Subcutaneous abdominal adipose tissue (tissue), 5 donors: ENCODE data around the gene ARSD.
"Not testable (repeated sequence)": the region's sequence is repeated elsewhere in the genome, so short reads cannot be mapped to it uniquely, and the experiment has no call there.

Experiments
- H3K27ac ChIP-seq: one replicate; pipeline ENCODE4 v1.7.0; 2013; ENCODE audit warnings: low read depth, mild to moderate bottlenecking, inconsistent platforms, low read length, moderate library complexity
- H3K27me3 ChIP-seq, 5 donors: one replicate each; pipeline ENCODE4 v1.7.0; 2013; ENCODE audit warnings: low read length in 5 of 5, inconsistent platforms in 1 of 5; ENCODE audit not compliant: control insufficient read depth in 5 of 5, insufficient read depth in 4 of 5
- H3K36me3 ChIP-seq, 5 donors: one replicate each; pipeline ENCODE4 v1.7.0; 2013; ENCODE audit warnings: low read length in 5 of 5; ENCODE audit not compliant: control insufficient read depth in 5 of 5, insufficient read depth in 5 of 5
- H3K4me1 ChIP-seq, 5 donors: one replicate each; pipeline ENCODE4 v1.7.0; 2013; ENCODE audit warnings: low read length in 5 of 5, mild to moderate bottlenecking in 3 of 5, moderate library complexity in 1 of 5; ENCODE audit not compliant: control insufficient read depth in 5 of 5, insufficient read depth in 5 of 5
- H3K4me3 ChIP-seq, 5 donors: one replicate each; pipeline ENCODE4 v1.7.0; 2013; ENCODE audit warnings: low read length in 5 of 5, low read depth in 1 of 5
- H3K9ac ChIP-seq, 5 donors: one replicate each; pipeline ENCODE4 v1.7.0; 2013; ENCODE audit warnings: low read length in 5 of 5, mild to moderate bottlenecking in 4 of 5, moderate library complexity in 3 of 5
- H3K9me3 ChIP-seq, 5 donors: one replicate each; pipeline ENCODE4 v1.7.0; 2013; ENCODE audit warnings: low read length in 5 of 5; ENCODE audit not compliant: control insufficient read depth in 5 of 5
- donor health status: healthy.
- donor health status: healthy.
- donor health status: healthy.
- donor health status: healthy.
- donor health status: healthy.

ARSD gene

DNA sequence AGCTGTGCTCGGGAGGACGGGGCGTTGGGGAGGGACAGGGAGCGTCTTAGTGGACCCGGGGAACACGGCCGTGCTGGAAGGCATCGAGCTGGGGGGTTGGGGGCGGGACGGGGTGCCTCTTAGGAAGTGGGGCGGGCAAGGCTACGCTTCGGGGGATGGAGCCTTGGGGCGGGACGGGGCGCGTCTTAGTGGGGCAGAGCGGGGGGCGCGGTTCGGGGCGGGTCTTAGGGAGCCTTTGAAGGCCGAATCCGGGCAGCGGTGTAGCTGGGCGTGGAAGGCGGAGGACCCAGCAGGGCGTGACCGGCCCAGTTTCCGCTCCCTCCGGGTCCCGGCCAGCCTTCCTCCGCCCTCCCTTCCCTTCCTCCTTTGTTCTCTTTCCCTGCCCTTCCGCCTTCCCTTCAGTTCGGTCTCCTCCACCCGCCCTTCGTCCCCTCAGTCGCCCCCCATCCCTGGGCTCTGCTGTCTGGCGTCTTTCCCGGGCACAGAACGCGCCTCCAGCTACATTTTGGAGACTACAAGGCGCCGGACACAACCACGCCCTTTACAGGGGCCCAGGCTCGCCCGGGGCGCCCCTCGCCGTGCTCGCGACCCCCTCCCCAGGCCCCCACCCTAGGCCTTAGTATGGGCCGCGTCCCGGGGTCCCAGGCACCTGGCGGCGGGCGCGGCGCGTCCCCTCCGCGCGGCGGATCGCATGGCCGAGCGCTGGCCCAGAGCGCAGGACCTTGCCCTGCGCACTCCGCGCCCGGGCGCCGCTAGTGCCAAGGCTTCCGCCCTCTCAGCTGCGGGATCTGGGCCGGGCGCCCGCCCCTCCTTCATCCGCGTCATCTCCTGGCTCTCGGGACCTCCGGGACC lies at the start of gene ARSD:
Gene ARSD, minus strand, starts transcription at position 757 of the 852 bp plus-strand sequence. Its CDS starts 64 bp downstream, at position 693.
- peaks cover 0 to 12% (median 7%) of the 10 kb centered on the region in 5 donors for H3K9me3 ChIP-seq
- H3K36me3 ChIP-seq = peaks cover 0 to 4% (median 3%) of the 10 kb centered on the region in 5 donors
- H3K9ac ChIP-seq = peak within 1 kb of the TSS in 4 of 5 donors; percentile 43 to 71 (median 67)
- H3K27ac ChIP-seq = peak within 1 kb of the TSS; percentile 37
- no peaks in the 10 kb centered on the region for H3K27me3 ChIP-seq
- H3K4me3 ChIP-seq = peak within 1 kb of the TSS; percentile 55 to 85 (median 81)
- H3K4me1 ChIP-seq = peaks cover 0 to 12% (median 8%) of the 10 kb centered on the region in 5 donors

GRCh38 chrX:2978639-2979038 lies 49.5 kb upstream of the ARSD start:
- not testable (repeated sequence) for H3K36me3 ChIP-seq, H3K9me3 ChIP-seq, H3K27ac ChIP-seq, H3K4me3 ChIP-seq, H3K27me3 ChIP-seq, H3K4me1 ChIP-seq, H3K9ac ChIP-seq

DNA sequence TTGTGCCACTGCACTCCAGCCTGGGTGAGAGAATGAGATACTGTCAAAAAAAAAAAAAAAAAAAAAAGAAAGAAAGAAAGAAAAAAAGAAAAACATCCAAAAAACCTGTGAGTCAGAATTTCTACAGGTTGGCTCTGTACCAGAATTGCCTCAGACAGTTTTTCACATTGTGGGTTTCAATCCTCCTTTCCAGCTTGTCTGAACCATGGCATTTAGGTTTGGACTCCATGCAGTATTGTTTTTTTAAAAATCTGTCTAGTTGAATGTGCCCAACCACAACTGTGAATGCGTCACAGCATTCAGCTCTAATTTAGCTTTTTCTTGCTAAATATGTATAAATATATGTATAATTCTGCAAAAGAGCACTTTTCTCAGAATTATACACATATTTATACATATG lies 45.8 kb upstream of the ARSD start:
- Histone ChIP-seq H3K4me1 (no peaks in the 10 kb centered on the region), H3K4me3 (no peak overlapping the region), H3K9ac (no peak overlapping the region)

DNA sequence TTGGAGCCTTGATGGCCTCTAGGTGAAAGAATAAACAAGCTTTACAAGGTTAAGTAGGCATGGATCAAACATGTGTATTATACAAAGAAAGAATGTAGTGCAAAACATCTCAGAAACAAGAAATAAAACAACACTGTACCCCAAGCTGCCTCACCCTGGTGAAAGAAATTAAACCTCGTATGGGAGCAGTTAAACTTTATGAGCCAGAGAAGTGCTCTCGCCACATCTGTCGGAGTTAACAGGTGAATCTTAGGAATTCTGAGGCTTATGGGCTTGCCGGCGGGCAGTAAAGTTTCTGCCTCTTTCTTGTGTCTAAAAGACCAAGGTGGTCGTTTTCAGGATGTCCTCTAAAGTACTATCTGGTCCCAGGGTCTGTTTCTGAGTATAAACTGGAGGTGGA lies 43.3 kb upstream of the ARSD start:
- peaks cover 0 to 11% (median 6%) of the 10 kb centered on the region in 5 donors for H3K4me1 ChIP-seq
- no peaks in the 10 kb centered on the region for H3K36me3 ChIP-seq
- H3K9me3 ChIP-seq = no peaks in the 10 kb centered on the region
- H3K4me3 ChIP-seq = no peak overlapping the region
- no peak overlapping the region for H3K9ac ChIP-seq
- H3K27me3 ChIP-seq = peaks cover 0 to 21% (median 3%) of the 10 kb centered on the region in 5 donors
- no peak overlapping the region for H3K27ac ChIP-seq

More for the DNA sequence above, 45.8 kb upstream of the ARSD start:
- H3K9me3 ChIP-seq = no peaks in the 10 kb centered on the region
- no peaks in the 10 kb centered on the region for H3K36me3 ChIP-seq
- peaks cover 0 to 10% (median 0%) of the 10 kb centered on the region in 5 donors for H3K27me3 ChIP-seq
- no peak overlapping the region for H3K27ac ChIP-seq

DNA sequence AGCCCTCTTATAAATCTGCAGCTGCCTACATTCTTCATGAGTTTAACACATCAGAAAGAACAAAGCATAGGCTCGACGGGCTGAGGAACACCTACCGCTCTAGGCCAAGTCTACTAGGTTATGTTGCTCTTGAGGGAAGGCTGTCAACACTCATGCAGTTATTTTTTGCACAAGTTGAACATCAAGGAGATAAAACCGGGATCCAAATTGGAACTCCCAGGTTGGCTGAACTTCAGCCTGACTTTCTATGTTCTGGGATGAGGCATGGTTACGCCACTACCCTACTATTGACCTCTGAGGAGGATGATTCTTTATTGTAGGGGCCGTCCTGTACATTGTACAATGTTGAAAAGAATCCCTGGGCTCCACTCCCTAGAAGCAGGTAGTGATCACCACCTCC lies 39.9 kb upstream of the ARSD start:
- H3K9me3 ChIP-seq = no peaks in the 10 kb centered on the region
- no peak overlapping the region for H3K4me3 ChIP-seq
- no peak overlapping the region for H3K27ac ChIP-seq
- H3K36me3 ChIP-seq = no peaks in the 10 kb centered on the region
- peaks cover 0 to 21% (median 3%) of the 10 kb centered on the region in 5 donors for H3K27me3 ChIP-seq
- H3K4me1 ChIP-seq = peaks cover 0 to 11% (median 6%) of the 10 kb centered on the region in 5 donors
- H3K9ac ChIP-seq = no peak overlapping the region

GRCh38 chrX:2967998-2968909 lies 39.1 kb upstream of the ARSD start:
- Histone ChIP-seq H3K27ac (no peak overlapping the region), H3K36me3 (no peaks in the 10 kb centered on the region), H3K4me1 (peaks cover 0 to 11% (median 6%) of the 10 kb centered on the region in 5 donors), H3K4me3 (peak overlapping the region; percentile 5 to 57 (median 40)), H3K9ac (peak overlapping the region in 1 of 5 donors; percentile 21), H3K9me3 (no peaks in the 10 kb centered on the region), H3K27me3 (peaks cover 0 to 21% (median 3%) of the 10 kb centered on the region in 5 donors)

GRCh38 chrX:2967584-2967983 lies 38.4 kb upstream of the ARSD start:
- H3K27me3 ChIP-seq = peaks cover 0 to 16% (median 4%) of the 10 kb centered on the region in 5 donors
- H3K4me3 ChIP-seq = peak overlapping the region in 3 of 5 donors; percentile 5 to 57 (median 42)
- no peaks in the 10 kb centered on the region for H3K9me3 ChIP-seq
- no peaks in the 10 kb centered on the region for H3K36me3 ChIP-seq
- H3K27ac ChIP-seq = no peak overlapping the region
- H3K9ac ChIP-seq = no peak overlapping the region
- H3K4me1 ChIP-seq = peaks cover 0 to 11% (median 6%) of the 10 kb centered on the region in 5 donors

DNA sequence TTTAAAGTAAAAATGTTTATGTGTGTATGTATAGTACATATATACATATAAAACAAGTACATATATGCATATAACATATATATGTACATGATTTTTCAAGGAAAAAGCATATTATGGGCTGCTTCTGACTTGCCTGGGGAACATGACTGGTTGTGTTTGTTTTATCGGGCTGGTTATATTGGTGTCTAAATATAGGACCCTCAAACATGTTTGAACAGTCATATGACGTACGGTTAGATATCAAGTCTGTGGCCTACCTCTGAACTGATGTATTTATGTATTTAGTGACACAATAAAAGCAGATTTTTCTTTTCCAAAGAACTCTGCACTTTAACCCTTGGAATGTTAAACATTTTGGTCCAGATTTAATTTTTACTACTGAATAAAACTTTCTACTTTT lies 37.9 kb upstream of the ARSD start:
- no peak overlapping the region for H3K9ac ChIP-seq
- H3K4me3 ChIP-seq = no peak overlapping the region
- H3K9me3 ChIP-seq = no peaks in the 10 kb centered on the region
- H3K4me1 ChIP-seq = peaks cover 0 to 11% (median 6%) of the 10 kb centered on the region in 5 donors
- H3K36me3 ChIP-seq = no peaks in the 10 kb centered on the region
- peaks cover 3 to 19% (median 4%) of the 10 kb centered on the region in 5 donors for H3K27me3 ChIP-seq
- H3K27ac ChIP-seq = no peak overlapping the region

DNA sequence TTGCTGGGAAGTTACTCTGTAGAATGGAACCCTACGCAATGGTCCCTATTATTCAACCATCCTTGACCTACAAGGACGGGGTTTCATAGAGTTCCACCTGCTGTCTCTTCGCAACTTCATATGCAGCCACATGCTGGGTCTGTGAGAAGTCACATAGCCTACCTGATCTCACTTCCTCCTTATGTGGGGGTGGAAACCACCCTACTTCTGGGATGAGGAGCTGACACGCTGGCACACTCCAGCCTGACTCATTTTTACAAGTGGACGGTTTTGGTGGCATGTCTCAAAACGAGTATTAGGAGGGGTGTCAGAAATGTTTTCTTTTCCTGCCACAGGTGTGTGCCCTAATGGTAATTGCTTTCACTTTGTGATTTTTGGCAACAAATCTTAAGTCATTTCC lies 36.8 kb upstream of the ARSD start:
- H3K27me3 ChIP-seq = peaks cover 4 to 21% (median 5%) of the 10 kb centered on the region in 5 donors
- peaks cover 0 to 11% (median 6%) of the 10 kb centered on the region in 5 donors for H3K4me1 ChIP-seq
- no peak overlapping the region for H3K27ac ChIP-seq
- no peak overlapping the region for H3K4me3 ChIP-seq
- H3K36me3 ChIP-seq = no peaks in the 10 kb centered on the region
- H3K9ac ChIP-seq = no peak overlapping the region
- H3K9me3 ChIP-seq = no peaks in the 10 kb centered on the region
